Thyroid gland (tissue), 4 donors: ENCODE results near the gene ULK4.

Experiments
- CTCF ChIP-seq, 6 experiments: fragments of 200-600 bp in 3 of 6; fragments of 450-650 bp in 3 of 6; sonication (generic) in 3 of 6; IDR thresholded peaks; one replicate each; pipeline ENCODE4 v1.5.1; 2016 to 2019; ENCODE audit warnings: antibody characterized with exemption in 6 of 6, mild to moderate bottlenecking in 2 of 6, inconsistent platforms in 1 of 6, moderate library complexity in 1 of 6
- POLR2A ChIP-seq, 2 donors: fragments of 450-650 bp; IDR thresholded peaks; one replicate each; pipeline ENCODE4 v1.6.1; 2017; ENCODE audit warnings: antibody characterized with exemption in 2 of 2, mild to moderate bottlenecking in 2 of 2, moderate library complexity in 1 of 2

DNA sequence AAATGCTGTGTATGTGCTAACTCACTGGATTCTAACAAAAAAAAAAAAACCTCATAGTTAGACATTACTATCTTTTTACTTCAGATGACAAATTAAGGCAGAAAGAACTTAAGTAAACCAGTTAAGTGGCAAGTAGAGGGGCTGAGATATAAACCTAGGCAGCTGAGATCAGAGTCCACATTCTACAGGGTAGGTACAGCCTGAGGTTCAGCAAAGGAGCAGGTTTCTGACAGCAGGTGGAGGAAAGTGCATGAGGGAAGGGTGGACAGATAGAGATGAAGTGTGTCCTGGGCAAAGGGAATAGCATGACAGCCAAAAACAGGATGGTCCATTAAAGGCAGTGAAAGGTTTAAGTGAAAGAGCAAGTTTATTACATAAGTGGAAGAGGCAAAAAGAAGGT lies 329.2 kb downstream of the ULK4 start:
- TF ChIP-seq POLR2A (IDR thresholded peaks at IDR 0.05): no peak
- TF ChIP-seq CTCF (IDR thresholded peaks at IDR 0.05): no peak
